Measurements from ENCODE around the gene PMM2.
"Not testable (repeated sequence)": the region's sequence is repeated elsewhere in the genome, so short reads cannot be mapped to it uniquely, and the experiment has no call there.

PMM2 gene

GRCh38 chr16:8782673-8783072 lies 15.0 kb upstream of the PMM2 start:
- no peak for DNase-seq (ENCODE audit: low spot score)

GRCh38 chr16:8785408-8785807 lies 12.2 kb upstream of the PMM2 start:
- no peak for DNase-seq (ENCODE audit: low spot score)

- not testable (repeated sequence) for DNase-seq (ENCODE audit: low spot score)
Observed at GRCh38 chr16:8786316-8786715, 11.3 kb upstream of the PMM2 start.

- no peak for DNase-seq (ENCODE audit: low spot score)
Observed at GRCh38 chr16:8788578-8789172, 9.0 kb upstream of the PMM2 start.

GRCh38 chr16:8795091-8795490 lies 2.5 kb upstream of the PMM2 start:
- DNase-seq (ENCODE audit: low spot score), result no peak

- no peak for DNase-seq (ENCODE audit: low spot score)
Observed at GRCh38 chr16:8795818-8796217, 1.8 kb upstream of the PMM2 start.

- no peak for DNase-seq (ENCODE audit: low spot score)
Observed at GRCh38 chr16:8796469-8797363, 923 bp upstream of the PMM2 start.

- DNase-seq (ENCODE audit: low spot score), result peak; percentile 83
Observed at GRCh38 chr16:8798174-8798527, 512 bp downstream of the PMM2 start.

- no peak for DNase-seq (ENCODE audit: low spot score)
Observed at GRCh38 chr16:8798535-8799157, 1.0 kb downstream of the PMM2 start.

- DNase-seq (ENCODE audit: low spot score), result no peak
Observed at GRCh38 chr16:8801701-8802100, 4.1 kb downstream of the PMM2 start.

- DNase-seq (ENCODE audit: low spot score), result not testable (repeated sequence)
Observed at GRCh38 chr16:8803733-8804132, 6.1 kb downstream of the PMM2 start.

- DNase-seq (ENCODE audit: low spot score), result peak; percentile 48
Observed at GRCh38 chr16:8804313-8804712, 6.7 kb downstream of the PMM2 start.

- no peak for DNase-seq (ENCODE audit: low spot score)
Observed at GRCh38 chr16:8806272-8806983, 8.8 kb downstream of the PMM2 start.

GRCh38 chr16:8807189-8807588 lies 9.6 kb downstream of the PMM2 start:
- no peak for DNase-seq (ENCODE audit: low spot score)

- no peak for DNase-seq (ENCODE audit: low spot score)
Observed at GRCh38 chr16:8808009-8808408, 10.4 kb downstream of the PMM2 start.

- DNase-seq (ENCODE audit: low spot score), result no peak
Observed at GRCh38 chr16:8808613-8809353, 11.1 kb downstream of the PMM2 start.

- DNase-seq (ENCODE audit: low spot score), result no peak
Observed at GRCh38 chr16:8812162-8812843, 14.7 kb downstream of the PMM2 start.

GRCh38 chr16:8814095-8814806 lies 16.6 kb downstream of the PMM2 start:
- no peak for DNase-seq (ENCODE audit: low spot score)

- no peak for DNase-seq (ENCODE audit: low spot score)
Observed at GRCh38 chr16:8816967-8817655, 19.5 kb downstream of the PMM2 start.
